Testis (tissue), 3 donors: ENCODE results near the gene LRRN2. TPM values are rescaled to one million over a fixed set of nuclear protein-coding genes. Genes with fewer than 3 reads are reported as not detected.

Source experiments
- DNase-seq: peaks from one replicate; pipeline ENCODE4 v3.0.0-alpha.2; 2019
- H3K27ac ChIP-seq, 2 donors: fragments of 200-600 bp; sonication (generic); one replicate each; pipeline ENCODE4 v1.5.1; 2019
- H3K27me3 ChIP-seq: fragments of 200-600 bp; sonication (generic); one replicate; pipeline ENCODE4 v1.5.1; 2019
- H3K36me3 ChIP-seq: fragments of 200-600 bp; sonication (generic); one replicate; pipeline ENCODE4 v1.5.1; 2017; ENCODE audit warnings: low read depth; ENCODE audit errors: missing control alignments
- H3K4me1 ChIP-seq: fragments of 200-600 bp; sonication (generic); one replicate; pipeline ENCODE4 v1.5.1; 2019
- H3K4me3 ChIP-seq, 2 donors: fragments of 200-600 bp; sonication (generic); one replicate each; pipeline ENCODE4 v1.5.1; 2017 to 2019
- H3K9me3 ChIP-seq: fragments of 200-600 bp; sonication (generic); one replicate; pipeline ENCODE4 v1.5.1; 2017
- POLR2A ChIP-seq: fragments of 450-650 bp; IDR thresholded peaks from one replicate; pipeline ENCODE4 v1.6.1; 2017; ENCODE audit warnings: antibody characterized with exemption, mild to moderate bottlenecking, moderate library complexity
- WGBS, 2 donors: methylation state at CpG; one replicate each; pipeline ENCODE4 v1.1.5; 2018; 5-methylcytosine and 5-hydroxymethylcytosine counted together
- intact Hi-C: fragments of 100-400 bp; cut with DNase I; formaldehyde crosslinking; loops from one replicate; pipeline ENCODE4 v1.15.1; 2023; ENCODE audit warnings: low total_unique reads
- polyA plus RNA-seq: library from polyadenylated mRNA; stranded (reverse); fragments of 350-450 nt; fragmentation: Illumina TruSeq; extraction: RNeasy Lipid Tissue Mini Kit (QIAGEN cat#74804); gene quantifications from one replicate; pipeline ENCODE4 v1.2.3, GENCODE V29; 2014; ENCODE audit warnings: low read depth, low replicate concordance; ENCODE audit not compliant: insufficient read depth
- total RNA-seq, 2 donors: library from RNA; depleted of rRNA; stranded (reverse); fragments of >200 nt; gene quantifications; one replicate each; pipeline ENCODE4 v1.2.3, GENCODE V29; 2016
- TF ChIP-seq, protein P1 (sequence below), 3 experiments: fragments of 450-650 bp in 2 of 3; fragments of 200-600 bp in 1 of 3; sonication (generic) in 1 of 3; IDR thresholded peaks; one replicate each; pipeline ENCODE4 v1.5.1; 2016 to 2019; ENCODE audit warnings: antibody characterized with exemption in 3 of 3, mild to moderate bottlenecking in 2 of 3, moderate library complexity in 1 of 3

The LRRN2 gene
- total and polyA plus RNA-seq, 3 donors from 2014 or later, result 16.7 to 27.4 (median 19.5) TPM

DNA sequence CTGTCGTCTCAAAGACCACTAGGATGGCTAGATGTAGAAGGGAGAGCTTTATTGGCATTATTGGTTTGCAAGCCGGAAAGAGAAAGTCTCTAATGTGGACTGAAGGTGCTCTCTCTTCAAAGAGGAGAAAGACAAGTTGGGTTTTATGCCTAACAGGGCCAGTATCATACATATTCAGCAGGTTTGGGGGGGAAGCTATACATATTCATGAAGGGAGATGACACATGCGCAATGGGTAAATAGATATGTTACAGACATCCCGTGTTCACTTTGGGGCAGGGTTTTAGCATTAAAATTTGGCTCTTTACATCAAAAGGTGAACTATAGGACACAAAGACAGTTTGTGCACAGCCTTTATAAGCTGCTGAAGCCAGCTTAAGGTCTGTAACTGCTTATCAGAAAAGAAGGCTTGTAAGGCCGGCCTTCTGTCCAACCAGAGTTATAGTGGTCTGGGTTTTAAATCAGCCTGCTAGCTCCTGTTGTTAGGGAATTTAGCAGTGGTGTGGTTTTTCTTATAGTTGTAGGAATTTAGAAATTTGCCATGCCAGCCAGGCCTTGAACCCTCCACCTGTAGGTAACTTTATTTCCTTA is 46.5 kb upstream of the LRRN2 start:
- no peak overlapping the region for H3K4me3 ChIP-seq
- intact Hi-C loops, result no loop called here
- no peaks in the 10 kb centered on the region for H3K4me1 ChIP-seq
- H3K36me3 ChIP-seq, result no peaks in the 10 kb centered on the region
- DNase-seq, result no peak
- TF ChIP-seq POLR2A, result no peak
- TF ChIP-seq, protein P1, sequence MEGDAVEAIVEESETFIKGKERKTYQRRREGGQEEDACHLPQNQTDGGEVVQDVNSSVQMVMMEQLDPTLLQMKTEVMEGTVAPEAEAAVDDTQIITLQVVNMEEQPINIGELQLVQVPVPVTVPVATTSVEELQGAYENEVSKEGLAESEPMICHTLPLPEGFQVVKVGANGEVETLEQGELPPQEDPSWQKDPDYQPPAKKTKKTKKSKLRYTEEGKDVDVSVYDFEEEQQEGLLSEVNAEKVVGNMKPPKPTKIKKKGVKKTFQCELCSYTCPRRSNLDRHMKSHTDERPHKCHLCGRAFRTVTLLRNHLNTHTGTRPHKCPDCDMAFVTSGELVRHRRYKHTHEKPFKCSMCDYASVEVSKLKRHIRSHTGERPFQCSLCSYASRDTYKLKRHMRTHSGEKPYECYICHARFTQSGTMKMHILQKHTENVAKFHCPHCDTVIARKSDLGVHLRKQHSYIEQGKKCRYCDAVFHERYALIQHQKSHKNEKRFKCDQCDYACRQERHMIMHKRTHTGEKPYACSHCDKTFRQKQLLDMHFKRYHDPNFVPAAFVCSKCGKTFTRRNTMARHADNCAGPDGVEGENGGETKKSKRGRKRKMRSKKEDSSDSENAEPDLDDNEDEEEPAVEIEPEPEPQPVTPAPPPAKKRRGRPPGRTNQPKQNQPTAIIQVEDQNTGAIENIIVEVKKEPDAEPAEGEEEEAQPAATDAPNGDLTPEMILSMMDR (IDR thresholded peaks at IDR 0.05), result no peak
- H3K27ac ChIP-seq, result no peak overlapping the region
- no peaks in the 10 kb centered on the region for H3K9me3 ChIP-seq
- WGBS, 2 donors, result 88 to 91% methylated on average over 5 of the region's 5 CpGs
- no peaks in the 10 kb centered on the region for H3K27me3 ChIP-seq

DNA sequence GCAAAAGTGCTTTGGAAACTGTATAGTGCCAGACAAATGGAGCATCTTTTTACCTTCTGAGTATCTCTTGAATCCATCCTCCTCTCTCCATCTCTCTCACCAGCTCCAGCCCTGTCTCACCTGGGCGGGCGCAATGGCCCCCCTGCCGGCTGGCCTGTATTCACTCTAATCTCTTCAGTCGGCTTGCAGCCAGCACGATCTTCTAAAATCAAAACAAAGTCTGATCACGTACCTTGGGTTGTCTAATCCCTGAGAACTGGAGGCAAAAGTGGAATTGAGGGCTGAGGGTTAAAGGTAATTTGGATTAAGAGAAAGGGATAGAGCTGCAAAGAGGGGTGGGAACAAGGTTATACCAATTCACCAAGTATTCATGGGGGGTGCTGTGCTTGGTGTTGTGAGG is 46.0 kb upstream of the LRRN2 start:
- no peaks in the 10 kb centered on the region for H3K9me3 ChIP-seq
- no peak overlapping the region for H3K4me3 ChIP-seq
- H3K27ac ChIP-seq, result no peak overlapping the region
- H3K27me3 ChIP-seq, result no peaks in the 10 kb centered on the region
- H3K4me1 ChIP-seq, result no peaks in the 10 kb centered on the region
- WGBS, 2 donors, result 71 to 85% methylated on average over 6 of the region's 6 CpGs
- TF ChIP-seq POLR2A, result no peak
- TF ChIP-seq, protein P1 (IDR thresholded peaks at IDR 0.05), result no peak
- intact Hi-C loops, result no loop called here
- H3K36me3 ChIP-seq, result no peaks in the 10 kb centered on the region
- no peak for DNase-seq

DNA sequence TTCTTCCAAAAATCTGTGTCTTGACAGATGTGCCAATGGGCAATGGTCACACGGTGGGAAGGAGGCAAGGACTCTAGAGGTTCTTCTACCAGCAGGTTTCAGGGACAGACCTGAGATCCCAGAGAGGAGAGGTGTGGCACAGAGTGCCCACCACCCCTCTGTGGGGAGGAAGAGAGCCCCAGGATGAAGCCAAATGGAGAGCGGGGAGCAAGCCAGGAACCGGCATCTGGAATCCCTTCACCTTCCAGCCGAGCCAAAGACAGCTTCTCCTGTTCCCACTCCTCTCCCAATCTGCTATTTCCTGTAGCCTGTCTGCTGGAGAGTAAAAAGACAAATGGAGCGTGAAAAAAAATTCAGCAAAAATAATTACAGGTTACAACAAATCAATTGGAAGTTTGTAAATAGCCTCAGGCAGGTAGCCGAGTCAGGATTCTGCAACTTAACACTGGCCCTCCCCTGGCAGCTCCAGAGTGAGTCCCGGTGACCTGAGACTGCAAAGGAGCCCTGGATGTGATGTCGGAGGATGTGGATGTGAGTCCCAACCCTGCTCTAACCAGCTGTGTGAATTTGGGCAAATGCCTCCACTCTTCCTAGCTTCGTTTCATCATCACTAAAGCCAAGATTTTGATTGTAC is 45.4 kb upstream of the LRRN2 start:
- Histone ChIP-seq H3K9me3 (no peaks in the 10 kb centered on the region), H3K4me1 (no peaks in the 10 kb centered on the region), H3K36me3 (no peaks in the 10 kb centered on the region), H3K4me3 (no peak overlapping the region), H3K27me3 (no peaks in the 10 kb centered on the region), H3K27ac (no peak overlapping the region)
- WGBS, 2 donors, result 73 to 80% methylated on average over 9 of the region's 9 CpGs
- DNase-seq, result no peak
- intact Hi-C loops, result no loop called here
- no peak for TF ChIP-seq POLR2A
- TF ChIP-seq, protein P1 (IDR thresholded peaks at IDR 0.05), result no peak

- 87 to 97% methylated on average over 4 to 7 of the region's 7 CpGs for WGBS, 2 donors
- H3K9me3 ChIP-seq, result no peaks in the 10 kb centered on the region
- TF ChIP-seq, protein P1 (IDR thresholded peaks at IDR 0.05), result no peak
- TF ChIP-seq POLR2A, result no peak
- intact Hi-C loops, result no loop called here
- H3K36me3 ChIP-seq, result no peaks in the 10 kb centered on the region
- H3K27ac ChIP-seq, result no peak overlapping the region
- H3K4me3 ChIP-seq, result no peak overlapping the region
- DNase-seq, result no peak
- no peaks in the 10 kb centered on the region for H3K27me3 ChIP-seq
- H3K4me1 ChIP-seq, result no peaks in the 10 kb centered on the region
Measured at GRCh38 chr1:204729516-204729915, 44.0 kb upstream of the LRRN2 start.

GRCh38 chr1:204728456-204728855 is 42.9 kb upstream of the LRRN2 start:
- no peaks in the 10 kb centered on the region for H3K36me3 ChIP-seq
- H3K4me3 ChIP-seq, result no peak overlapping the region
- intact Hi-C loops, result no loop called here
- WGBS, 2 donors, result 90 to 94% methylated on average over 3 of the region's 3 CpGs
- H3K9me3 ChIP-seq, result no peaks in the 10 kb centered on the region
- no peak for DNase-seq
- no peak overlapping the region for H3K27ac ChIP-seq
- no peaks in the 10 kb centered on the region for H3K27me3 ChIP-seq
- TF ChIP-seq, protein P1 (IDR thresholded peaks at IDR 0.05), result no peak
- TF ChIP-seq POLR2A, result no peak
- H3K4me1 ChIP-seq, result no peaks in the 10 kb centered on the region
